Measurements from ENCODE around the gene GATC.

Gene GATC

GRCh38 chr12:120445911-120446843 lies at the start of gene GATC, which contains the start of gene TRIAP1:
Gene GATC (plus strand): TSS chr12:120446444. CDS start chr12:120446481, 37 bp downstream.
Gene TRIAP1 (minus strand): TSS chr12:120446384. CDS start chr12:120446372, 12 bp downstream.
- DNase-seq = peak; percentile 90

- DNase-seq = no peak
Observed at GRCh38 chr12:120397824-120398540, 48.3 kb upstream of the GATC start.

- no peak for DNase-seq
Observed at GRCh38 chr12:120399531-120399930, 46.7 kb upstream of the GATC start.

- no peak for DNase-seq
Observed at GRCh38 chr12:120402217-120402616, 44.0 kb upstream of the GATC start.

GRCh38 chr12:120403869-120404268 lies 42.4 kb upstream of the GATC start:
- DNase-seq = no peak

GRCh38 chr12:120404271-120404670 lies 42.0 kb upstream of the GATC start:
- no peak for DNase-seq

- no peak for DNase-seq
Observed at GRCh38 chr12:120406069-120406468, 40.2 kb upstream of the GATC start.

- no peak for DNase-seq
Observed at GRCh38 chr12:120406553-120406952, 39.7 kb upstream of the GATC start.

GRCh38 chr12:120408771-120409170 lies 37.5 kb upstream of the GATC start:
- DNase-seq = no peak

GRCh38 chr12:120412421-120412820 lies 33.8 kb upstream of the GATC start:
- no peak for DNase-seq

GRCh38 chr12:120413901-120414695 lies 32.1 kb upstream of the GATC start:
- no peak for DNase-seq

GRCh38 chr12:120416490-120417216 lies 29.6 kb upstream of the GATC start:
- no peak for DNase-seq

GRCh38 chr12:120417917-120418580 lies 28.2 kb upstream of the GATC start:
- no peak for DNase-seq

GRCh38 chr12:120421701-120422100 lies 24.5 kb upstream of the GATC start:
- no peak for DNase-seq

GRCh38 chr12:120422892-120423456 lies 23.3 kb upstream of the GATC start:
- DNase-seq = no peak

- no peak for DNase-seq
Observed at GRCh38 chr12:120425797-120426196, 20.4 kb upstream of the GATC start.

GRCh38 chr12:120428597-120429229 lies 17.5 kb upstream of the GATC start:
- no peak for DNase-seq

- DNase-seq = no peak
Observed at GRCh38 chr12:120429368-120429767, 16.9 kb upstream of the GATC start.

GRCh38 chr12:120432772-120433525 lies 13.3 kb upstream of the GATC start:
- DNase-seq = no peak
